NOMO-1 treated with dmso at 0.1 percent for 144 hours (cell line): ENCODE measurements around the gene BCL6B.
A peak's percentile ranks its signal among the peaks of the same experiment; 100 is the strongest.
"Not testable (repeated sequence)": the region's sequence is repeated elsewhere in the genome, so short reads cannot be mapped to it uniquely, and the experiment has no call there.

Experiments used
- DNase-seq: peaks from one replicate; lab custom pipeline; 2025; ENCODE audit not compliant: unreplicated experiment; lab: John Stamatoyannopoulos, UW

The BCL6B gene

GRCh38 chr17:7026471-7027115 is 3.7 kb downstream of the BCL6B start:
- DNase-seq: no peak

- DNase-seq: no peak
These were observed 4.5 kb downstream of the BCL6B start for GRCh38 chr17:7027335-7027734.

- no peak for DNase-seq
These were observed 6.2 kb downstream of the BCL6B start for GRCh38 chr17:7029096-7029495.

GRCh38 chr17:7029659-7030058 is 6.8 kb downstream of the BCL6B start:
- no peak for DNase-seq

DNA sequence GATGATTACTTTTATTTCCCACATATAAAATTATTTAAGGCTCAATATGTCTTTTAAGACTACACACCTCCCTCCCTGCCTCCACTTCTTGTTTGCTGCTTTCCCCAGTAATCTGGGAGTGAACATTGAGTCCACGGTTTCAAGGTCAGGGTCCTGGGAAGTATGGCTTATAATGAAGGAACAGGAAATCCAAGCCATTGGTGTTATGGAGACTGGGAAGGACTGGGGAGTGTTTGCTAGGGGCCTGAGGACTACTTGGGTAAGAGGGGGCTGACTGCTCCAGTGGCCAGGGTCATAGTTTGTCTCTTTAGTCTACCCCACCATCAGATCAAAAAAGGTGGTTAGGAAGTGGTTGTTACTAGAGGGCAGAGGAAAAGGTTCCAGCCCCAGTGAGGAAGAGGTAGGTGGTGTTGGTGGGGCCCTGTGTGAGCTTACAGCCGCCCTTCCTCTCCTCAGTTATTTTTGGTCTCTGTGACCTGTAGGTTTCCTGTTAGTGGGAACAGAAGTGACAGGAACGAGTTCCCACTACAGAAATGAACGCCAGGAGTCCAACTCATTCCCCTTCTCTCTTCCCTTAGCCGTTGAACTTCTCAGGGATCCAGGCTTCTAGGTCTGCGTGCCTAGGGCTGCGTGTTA is 12.2 kb downstream of the BCL6B start:
- no peak for DNase-seq

- DNase-seq: peak; percentile 94
These were observed 12.9 kb downstream of the BCL6B start, which contains the start of gene SLC16A13 for GRCh38 chr17:7035591-7036368. Gene SLC16A13, plus strand, starts transcription at chr17:7036015. Its CDS starts 368 bp downstream, at chr17:7036383.

DNA sequence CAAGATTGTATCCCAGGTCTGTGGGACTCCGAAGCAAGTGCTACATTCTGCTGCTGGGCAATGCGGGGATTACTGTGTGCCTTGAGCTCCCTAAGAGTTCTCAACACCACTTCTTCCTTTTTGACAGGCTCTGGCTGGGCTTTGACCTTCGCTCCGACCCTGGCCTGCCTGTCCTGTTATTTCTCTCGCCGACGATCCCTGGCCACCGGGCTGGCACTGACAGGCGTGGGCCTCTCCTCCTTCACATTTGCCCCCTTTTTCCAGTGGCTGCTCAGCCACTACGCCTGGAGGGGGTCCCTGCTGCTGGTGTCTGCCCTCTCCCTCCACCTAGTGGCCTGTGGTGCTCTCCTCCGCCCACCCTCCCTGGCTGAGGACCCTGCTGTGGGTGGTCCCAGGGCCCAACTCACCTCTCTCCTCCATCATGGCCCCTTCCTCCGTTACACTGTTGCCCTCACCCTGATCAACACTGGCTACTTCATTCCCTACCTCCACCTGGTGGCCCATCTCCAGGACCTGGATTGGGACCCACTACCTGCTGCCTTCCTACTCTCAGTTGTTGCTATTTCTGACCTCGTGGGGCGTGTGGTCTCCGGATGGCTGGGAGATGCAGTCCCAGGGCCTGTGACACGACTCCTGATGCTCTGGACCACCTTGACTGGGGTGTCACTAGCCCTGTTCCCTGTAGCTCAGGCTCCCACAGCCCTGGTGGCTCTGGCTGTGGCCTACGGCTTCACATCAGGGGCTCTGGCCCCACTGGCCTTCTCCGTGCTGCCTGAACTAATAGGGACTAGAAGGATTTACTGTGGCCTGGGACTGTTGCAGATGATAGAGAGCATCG is 15.4 kb downstream of the BCL6B start:
- no peak for DNase-seq

GRCh38 chr17:7039832-7040231 is 17.0 kb downstream of the BCL6B start:
- no peak for DNase-seq

DNA sequence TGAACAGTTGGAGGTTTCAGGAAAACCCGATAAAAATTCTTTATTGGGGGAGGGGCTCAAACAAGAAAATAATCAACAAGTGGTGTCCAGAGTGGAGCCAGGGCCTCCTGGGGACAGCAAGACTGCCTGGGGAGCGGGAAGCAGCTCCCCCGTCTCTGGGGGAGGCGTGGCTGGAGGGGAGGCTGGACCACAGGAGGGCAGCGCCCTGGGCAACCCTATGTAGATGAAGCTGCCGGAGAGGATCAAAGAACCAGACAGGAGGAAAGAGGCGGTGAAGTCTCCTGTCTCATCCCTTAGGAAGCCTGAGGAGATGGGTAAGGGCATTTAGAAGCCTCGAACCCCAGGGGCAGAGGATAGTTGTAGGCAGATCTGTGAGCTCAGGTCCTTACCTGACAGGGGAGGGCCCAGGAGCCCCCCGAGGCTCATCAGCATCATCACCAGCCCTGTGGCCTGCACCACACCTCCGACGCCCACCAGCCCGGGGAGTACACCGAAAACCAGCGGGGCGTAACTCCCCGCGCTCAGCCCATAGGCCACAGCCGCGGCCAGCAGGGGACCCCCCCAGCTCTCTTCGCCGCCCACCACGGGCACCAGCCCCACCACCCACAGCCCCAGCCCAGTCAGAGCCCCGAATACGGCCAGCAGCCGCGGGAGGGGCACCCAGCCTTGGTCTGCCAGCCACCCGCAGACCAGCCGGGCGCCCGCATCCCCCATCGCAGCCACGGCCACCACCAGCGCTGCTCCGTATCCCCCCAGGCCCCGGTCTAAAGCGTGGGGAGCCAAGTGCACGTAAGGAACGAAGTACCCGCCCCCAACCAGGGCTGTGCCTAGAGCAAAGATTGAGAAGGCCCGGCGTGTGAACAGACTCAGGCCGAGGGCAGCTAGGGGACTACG is 19.0 kb downstream of the BCL6B start:
- DNase-seq: no peak

- no peak for DNase-seq
These were observed 19.8 kb downstream of the BCL6B start for GRCh38 chr17:7042501-7043181.

GRCh38 chr17:7043182-7043496 is 20.3 kb downstream of the BCL6B start:
- no peak for DNase-seq

DNA sequence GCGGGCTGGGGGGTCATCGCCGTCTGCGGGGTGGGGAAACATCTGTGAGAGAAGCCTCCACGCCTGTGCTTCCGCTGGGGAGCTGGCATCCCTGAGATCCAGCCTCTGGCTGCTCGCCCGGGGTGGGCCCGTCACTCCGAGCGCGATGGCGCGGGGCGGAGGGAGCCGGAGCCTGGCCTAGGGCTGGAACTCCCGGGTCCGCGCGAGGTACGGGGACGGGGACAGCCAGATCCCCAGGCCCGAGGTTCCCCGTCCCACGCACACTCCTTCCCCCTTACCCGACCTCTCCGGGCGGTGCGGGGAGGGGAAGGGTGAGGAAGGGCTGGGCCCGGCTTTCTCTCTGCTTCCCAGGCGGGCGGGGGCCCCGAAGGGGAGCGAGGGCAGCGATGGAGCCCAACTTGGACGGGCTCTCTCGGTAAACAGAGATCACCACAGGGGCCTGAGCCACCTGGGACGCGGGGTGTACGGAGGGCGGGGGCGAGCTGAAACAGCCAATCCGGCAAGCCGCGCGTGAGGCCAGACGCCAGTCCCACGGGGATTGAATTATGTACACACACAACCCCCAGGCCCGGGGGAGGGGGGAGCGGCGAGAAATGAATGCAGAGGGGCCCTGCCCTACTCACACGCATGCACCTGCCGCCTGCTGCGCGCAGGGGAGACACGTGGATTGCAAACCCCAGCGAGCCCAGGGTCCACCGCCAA is 20.8 kb downstream of the BCL6B start, which contains the start of gene SLC16A11:
Gene SLC16A11, minus strand, starts transcription at position 596 of the 702 bp plus-strand sequence. Its CDS starts 579 bp downstream, at position 17.
- no peak for DNase-seq

- DNase-seq: peak; percentile 31
These were observed 22.8 kb downstream of the BCL6B start for GRCh38 chr17:7045492-7046126.

GRCh38 chr17:7046127-7046724 is 23.4 kb downstream of the BCL6B start:
- no peak for DNase-seq

GRCh38 chr17:7046725-7047397 is 24.0 kb downstream of the BCL6B start:
- peak; percentile 48 for DNase-seq

- no peak for DNase-seq
These were observed 24.7 kb downstream of the BCL6B start for GRCh38 chr17:7047566-7047965.

- DNase-seq: no peak
These were observed 26.1 kb downstream of the BCL6B start for GRCh38 chr17:7048968-7049367.

DNA sequence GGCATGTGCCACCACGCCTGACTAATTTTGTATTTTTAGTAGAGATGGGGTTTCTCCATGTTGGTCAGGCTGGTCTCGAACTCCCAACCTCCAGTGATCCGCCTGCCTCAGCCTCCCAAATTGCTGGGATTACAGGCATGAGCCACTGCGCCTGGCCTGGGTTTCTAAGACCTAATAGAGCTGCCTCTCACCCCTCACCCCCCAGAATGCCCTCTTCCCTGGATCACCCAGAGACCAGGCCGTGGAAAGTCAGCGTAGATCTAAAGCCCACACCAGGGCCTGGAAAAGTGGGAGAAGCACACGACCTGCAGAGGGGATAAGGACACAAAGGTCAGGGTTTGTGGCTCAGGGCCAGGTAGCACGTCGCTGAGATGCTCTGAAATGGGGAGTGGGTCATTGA is 27.7 kb downstream of the BCL6B start:
- DNase-seq: not testable (repeated sequence)
